DOHH2 (cell line): Measurements from ENCODE around the gene RELA.

ENCODE experiments used
- H3F3A ChIP-seq: fragments of 200-600 bp; sonication (generic), shearing (Covaris generic); 2 replicates; pipeline ENCODE4 v1.6.0; 2016; ENCODE audit warnings: antibody characterized with exemption, mild to moderate bottlenecking; ENCODE audit not compliant: control insufficient read depth, insufficient read depth
- H3K27ac ChIP-seq: fragments of 200-600 bp; sonication (generic); 2 replicates; pipeline ENCODE4 v1.5.1; 2014; ENCODE audit warnings: low read depth, mild to moderate bottlenecking, low read length, moderate library complexity
- H3K27me3 ChIP-seq: fragments of 200-600 bp; sonication (generic); 2 replicates; pipeline ENCODE4 v1.6.1; 2014; ENCODE audit warnings: mild to moderate bottlenecking, low read length, mixed read lengths; ENCODE audit not compliant: control insufficient read depth
- H3K36me3 ChIP-seq: fragments of 200-600 bp; sonication (generic); 2 replicates; pipeline ENCODE4 v1.6.1; 2014; ENCODE audit warnings: mild to moderate bottlenecking, low read length, moderate library complexity, mixed read lengths; ENCODE audit not compliant: control insufficient read depth
- H3K4me1 ChIP-seq: fragments of 200-600 bp; sonication (generic); 2 replicates; pipeline ENCODE4 v1.6.1; 2014; ENCODE audit warnings: mild to moderate bottlenecking, low read length, mixed read lengths; ENCODE audit not compliant: control insufficient read depth
- H3K4me2 ChIP-seq: fragments of 200-600 bp; sonication (generic); 2 replicates; pipeline ENCODE4 v1.6.0; 2014; ENCODE audit warnings: mild to moderate bottlenecking, low read length, moderate library complexity
- H3K4me3 ChIP-seq: fragments of 200-600 bp; sonication (generic); 2 replicates; pipeline ENCODE4 v1.5.1; 2014; ENCODE audit warnings: mild to moderate bottlenecking, low read length, mixed read lengths
- H3K79me2 ChIP-seq: fragments of 200-600 bp; sonication (generic); 2 replicates; pipeline ENCODE4 v1.6.1; 2014; ENCODE audit warnings: mild to moderate bottlenecking, low read length, mixed read lengths; ENCODE audit not compliant: control insufficient read depth
- H3K9me2 ChIP-seq: fragments of 200-600 bp; sonication (generic); replicated peaks from 2 replicates; pipeline ENCODE4 v1.6.1; 2014; ENCODE audit warnings: mild to moderate bottlenecking, low read length, mixed read lengths; ENCODE audit not compliant: control insufficient read depth
- H3K9me3 ChIP-seq: fragments of 200-600 bp; sonication (generic); 2 replicates; pipeline ENCODE4 v1.6.1; 2014; ENCODE audit warnings: antibody characterized with exemption, low read length, mixed read lengths; ENCODE audit not compliant: control insufficient read depth, insufficient read depth
- H4K20me1 ChIP-seq: fragments of 200-600 bp; sonication (generic); 2 replicates; pipeline ENCODE4 v1.6.0; 2014; ENCODE audit warnings: low read depth, mild to moderate bottlenecking, antibody characterized with exemption, low read length, moderate library complexity; ENCODE audit not compliant: control insufficient read depth, insufficient read depth
- EZH2phosphoT487 ChIP-seq: fragments of 200-600 bp; sonication (generic); IDR thresholded peaks from 2 replicates; pipeline ENCODE4 v1.6.1; 2017; ENCODE audit warnings: borderline replicate concordance, mild to moderate bottlenecking, antibody characterized with exemption, low read length, moderate library complexity, mixed read lengths
- TF ChIP-seq, protein P1 (sequence below): fragments of 200-600 bp; sonication (generic); IDR thresholded peaks from one replicate; pipeline ENCODE4 v1.5.1; 2014; ENCODE audit warnings: antibody characterized with exemption, mild to moderate bottlenecking, low read depth, low read length; ENCODE audit not compliant: poor library complexity, severe bottlenecking

Gene RELA

DNA sequence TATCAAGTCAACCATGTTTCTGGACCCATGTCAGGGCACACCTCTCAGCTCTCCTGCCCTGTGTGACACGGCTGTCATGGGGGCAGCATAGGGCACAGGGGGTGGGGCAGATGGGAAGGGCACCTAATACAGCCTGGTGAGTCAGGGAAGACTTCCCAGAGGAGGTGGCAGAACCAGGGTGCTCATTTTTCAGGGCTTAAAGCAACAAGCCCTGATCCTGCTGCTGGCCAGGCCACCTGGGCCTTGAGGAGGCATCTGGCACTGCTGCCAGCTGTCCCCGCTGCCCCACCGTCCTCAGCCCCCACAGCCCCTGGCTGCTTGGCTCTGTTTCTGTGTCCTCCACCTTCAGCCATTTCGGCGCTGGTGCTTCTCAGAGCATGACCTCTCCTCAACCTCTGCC, 53.1 kb downstream of the RELA start:
- Histone ChIP-seq H3K79me2 (peaks cover 48% of the 10 kb centered on the region), H3F3A (no peaks in the 10 kb centered on the region; the same call in 1 of the 2 replicates), H3K27me3 (no peaks in the 10 kb centered on the region), H3K27ac (no peak overlapping the region), H3K4me3 (no peak overlapping the region), H4K20me1 (no peaks in the 10 kb centered on the region), H3K9me2 (no peaks in the 10 kb centered on the region), H3K9me3 (no peaks in the 10 kb centered on the region), H3K4me2 (no peak overlapping the region), H3K4me1 (peaks cover 32% of the 10 kb centered on the region), H3K36me3 (peaks cover 60% of the 10 kb centered on the region)
- no peak for TF ChIP-seq EZH2phosphoT487
- TF ChIP-seq, protein P1, sequence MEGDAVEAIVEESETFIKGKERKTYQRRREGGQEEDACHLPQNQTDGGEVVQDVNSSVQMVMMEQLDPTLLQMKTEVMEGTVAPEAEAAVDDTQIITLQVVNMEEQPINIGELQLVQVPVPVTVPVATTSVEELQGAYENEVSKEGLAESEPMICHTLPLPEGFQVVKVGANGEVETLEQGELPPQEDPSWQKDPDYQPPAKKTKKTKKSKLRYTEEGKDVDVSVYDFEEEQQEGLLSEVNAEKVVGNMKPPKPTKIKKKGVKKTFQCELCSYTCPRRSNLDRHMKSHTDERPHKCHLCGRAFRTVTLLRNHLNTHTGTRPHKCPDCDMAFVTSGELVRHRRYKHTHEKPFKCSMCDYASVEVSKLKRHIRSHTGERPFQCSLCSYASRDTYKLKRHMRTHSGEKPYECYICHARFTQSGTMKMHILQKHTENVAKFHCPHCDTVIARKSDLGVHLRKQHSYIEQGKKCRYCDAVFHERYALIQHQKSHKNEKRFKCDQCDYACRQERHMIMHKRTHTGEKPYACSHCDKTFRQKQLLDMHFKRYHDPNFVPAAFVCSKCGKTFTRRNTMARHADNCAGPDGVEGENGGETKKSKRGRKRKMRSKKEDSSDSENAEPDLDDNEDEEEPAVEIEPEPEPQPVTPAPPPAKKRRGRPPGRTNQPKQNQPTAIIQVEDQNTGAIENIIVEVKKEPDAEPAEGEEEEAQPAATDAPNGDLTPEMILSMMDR: no peak

DNA sequence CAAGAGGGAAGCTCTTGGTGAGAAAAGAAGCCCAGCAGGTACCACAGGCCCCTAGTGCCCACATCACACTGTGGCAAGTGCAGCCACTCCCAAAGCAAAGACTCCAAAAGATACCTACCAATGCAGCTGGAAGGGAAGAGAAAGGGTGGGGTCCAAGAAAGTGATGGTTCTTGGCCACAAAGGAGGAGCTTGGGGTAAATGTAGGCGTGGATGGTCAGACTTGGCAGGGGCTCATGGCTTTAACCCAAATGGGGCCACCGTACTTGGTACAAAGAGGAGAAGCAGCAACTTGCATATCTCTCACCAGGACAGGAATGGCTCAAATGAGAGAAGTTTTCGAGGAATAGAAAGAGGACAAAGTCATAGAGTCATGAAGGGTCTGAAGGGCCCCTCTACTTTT, 53.5 kb downstream of the RELA start:
- H3F3A ChIP-seq: no peaks in the 10 kb centered on the region
- H3K79me2 ChIP-seq: peaks cover 44% of the 10 kb centered on the region
- H3K9me2 ChIP-seq: no peaks in the 10 kb centered on the region
- no peaks in the 10 kb centered on the region for H4K20me1 ChIP-seq
- peaks cover 32% of the 10 kb centered on the region for H3K4me1 ChIP-seq
- H3K9me3 ChIP-seq: no peaks in the 10 kb centered on the region
- no peak overlapping the region for H3K4me3 ChIP-seq
- H3K36me3 ChIP-seq: peaks cover 64% of the 10 kb centered on the region
- no peaks in the 10 kb centered on the region for H3K27me3 ChIP-seq
- no peak overlapping the region for H3K4me2 ChIP-seq
- no peak overlapping the region for H3K27ac ChIP-seq
- TF ChIP-seq, protein P1: no peak
- TF ChIP-seq EZH2phosphoT487: no peak

DNA sequence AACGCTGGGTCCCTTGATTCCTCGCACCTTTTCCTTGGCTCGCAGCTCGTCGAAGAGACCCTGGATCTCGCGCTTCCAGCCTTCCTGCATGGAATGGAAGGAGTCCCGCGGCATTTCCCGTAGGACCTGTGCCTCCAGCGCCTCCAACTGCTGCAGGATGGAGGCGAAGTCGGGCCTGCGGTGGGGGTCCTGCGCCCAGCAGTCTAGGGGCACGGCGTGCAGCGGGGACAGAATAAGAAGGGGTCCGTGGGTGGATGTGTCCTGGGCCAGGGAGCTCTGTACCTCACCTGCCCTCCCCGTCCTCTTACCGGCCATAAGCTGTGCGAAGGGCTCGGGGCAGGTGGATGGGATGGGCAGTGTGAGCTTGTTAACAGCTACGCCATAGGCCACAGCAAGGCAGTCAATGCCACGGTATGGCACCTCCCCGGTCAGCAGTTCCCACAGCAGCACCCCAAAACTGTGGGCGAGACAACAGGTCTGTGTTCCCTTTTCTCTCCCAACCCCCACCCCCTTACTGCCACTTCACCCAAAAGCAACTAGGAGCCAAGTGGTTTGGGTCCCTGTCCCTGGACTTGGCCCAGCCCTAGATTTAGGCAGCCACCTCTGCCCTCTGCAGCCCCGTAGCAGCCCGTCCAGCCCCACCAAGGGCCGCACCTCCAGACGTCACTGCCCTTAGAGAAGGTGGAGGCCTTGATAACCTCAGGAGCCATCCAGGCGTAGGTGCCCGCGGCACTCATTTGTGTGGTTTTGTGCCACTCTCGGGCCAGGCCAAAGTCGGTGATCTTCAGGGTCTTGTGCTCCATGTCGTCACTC, 54.9 kb downstream of the RELA start:
- Histone ChIP-seq H3K4me2 (no peak overlapping the region), H3K79me2 (peaks cover 30% of the 10 kb centered on the region), H4K20me1 (no peaks in the 10 kb centered on the region), H3K27me3 (no peaks in the 10 kb centered on the region), H3K9me3 (no peaks in the 10 kb centered on the region), H3K36me3 (peaks cover 68% of the 10 kb centered on the region), H3K27ac (no peak overlapping the region), H3K4me3 (no peak overlapping the region), H3K4me1 (peaks cover 34% of the 10 kb centered on the region), H3K9me2 (no peaks in the 10 kb centered on the region), H3F3A (no peaks in the 10 kb centered on the region)
- TF ChIP-seq, protein P1: no peak
